ENCODE results near the gene RNF224.

- TF ChIP-seq CTCF (IDR thresholded peaks at IDR 0.05) = no peak
- no peak for TF ChIP-seq ZFX (IDR thresholded peaks at IDR 0.05; ENCODE audit: borderline replicate concordance)
Observed at GRCh38 chr9:137254624-137255447, 27.5 kb downstream of the RNF224 start, which contains the start of gene NELFB.

Data from 22Rv1 (cell line).